Right lobe of liver (tissue), 4 donors: ENCODE data around the gene MRPL14.

Experiments
- POLR2A ChIP-seq: fragments of 450-650 bp; IDR thresholded peaks from one replicate; pipeline ENCODE4 v1.6.1; 2017; ENCODE audit warnings: antibody characterized with exemption, mild to moderate bottlenecking
- TF ChIP-seq, protein P1 (sequence below), 4 donors: fragments of 200-600 bp in 3 of 4; fragments of 450-650 bp in 1 of 4; IDR thresholded peaks; one replicate each; pipeline versions ENCODE4 v1.5.1 to v1.8.0; 2016 to 2022; ENCODE audit warnings: antibody characterized with exemption in 4 of 4, mild to moderate bottlenecking in 2 of 4
- donor health status: DM: no; HTN: no; CAD: no.
- donor health status: DM: no; HTN: no; CAD: no.
- donor health status: DM: no; HTN: yes; CAD: no.

DNA sequence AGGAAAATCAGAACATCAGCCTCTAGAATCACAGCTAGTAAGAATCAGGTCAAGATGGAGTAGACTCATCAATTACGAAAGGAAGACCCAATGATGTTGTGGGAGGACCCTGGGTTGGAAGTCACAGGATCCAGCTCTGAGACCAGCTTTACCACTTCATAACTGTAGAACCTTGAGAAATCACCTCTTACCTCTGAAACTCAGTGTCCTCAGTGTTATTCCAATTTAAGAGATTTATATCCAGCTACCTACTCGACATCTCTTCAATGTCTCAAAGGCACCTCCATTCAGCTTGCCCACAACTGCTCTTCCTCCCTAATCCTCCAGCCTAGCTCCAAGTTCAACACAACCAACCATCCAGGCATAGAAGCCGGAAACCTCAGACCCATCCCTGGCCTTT, 16.3 kb downstream of the MRPL14 start:
- TF ChIP-seq, protein P1, sequence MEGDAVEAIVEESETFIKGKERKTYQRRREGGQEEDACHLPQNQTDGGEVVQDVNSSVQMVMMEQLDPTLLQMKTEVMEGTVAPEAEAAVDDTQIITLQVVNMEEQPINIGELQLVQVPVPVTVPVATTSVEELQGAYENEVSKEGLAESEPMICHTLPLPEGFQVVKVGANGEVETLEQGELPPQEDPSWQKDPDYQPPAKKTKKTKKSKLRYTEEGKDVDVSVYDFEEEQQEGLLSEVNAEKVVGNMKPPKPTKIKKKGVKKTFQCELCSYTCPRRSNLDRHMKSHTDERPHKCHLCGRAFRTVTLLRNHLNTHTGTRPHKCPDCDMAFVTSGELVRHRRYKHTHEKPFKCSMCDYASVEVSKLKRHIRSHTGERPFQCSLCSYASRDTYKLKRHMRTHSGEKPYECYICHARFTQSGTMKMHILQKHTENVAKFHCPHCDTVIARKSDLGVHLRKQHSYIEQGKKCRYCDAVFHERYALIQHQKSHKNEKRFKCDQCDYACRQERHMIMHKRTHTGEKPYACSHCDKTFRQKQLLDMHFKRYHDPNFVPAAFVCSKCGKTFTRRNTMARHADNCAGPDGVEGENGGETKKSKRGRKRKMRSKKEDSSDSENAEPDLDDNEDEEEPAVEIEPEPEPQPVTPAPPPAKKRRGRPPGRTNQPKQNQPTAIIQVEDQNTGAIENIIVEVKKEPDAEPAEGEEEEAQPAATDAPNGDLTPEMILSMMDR (IDR thresholded peaks at IDR 0.05), result no peak
- TF ChIP-seq POLR2A, result no peak
